ENCODE measurements around the gene PLGRKT. TPM values are rescaled to one million over a fixed set of nuclear protein-coding genes. Genes with fewer than 3 reads are reported as not detected.

The PLGRKT gene
- total RNA-seq, 1 experiment from 2014 or later, result 19.2 TPM

- TF ChIP-seq E2F4 (CRISPR knock-in tag; IDR thresholded peaks at IDR 0.05; ENCODE audit: borderline replicate concordance, low read depth), result no peak
- no peak for TF ChIP-seq FOXP4 (CRISPR knock-in tag; IDR thresholded peaks at IDR 0.05)
- TF ChIP-seq FOXJ3 (CRISPR knock-in tag; IDR thresholded peaks at IDR 0.05; ENCODE audit: borderline replicate concordance), result no peak
- no peak for TF ChIP-seq HMGA2 (CRISPR knock-in tag; IDR thresholded peaks at IDR 0.05)
Measured at GRCh38 chr9:5364294-5365024, 73.3 kb downstream of the PLGRKT start (continued).

GRCh38 chr9:5361326-5362010, 76.3 kb downstream of the PLGRKT start:
- no peak for ATAC-seq
- ChIA-PET CTCF (interaction anchor here (0.6 to 0.9 kb wide), 2 partner anchors 12 to 603 kb away, joined by 3 read pairs; no protein-coding TSS in a partner anchor), POLR2A (no interaction called here)
- 0 out of 2 replicates have a peak, but pooled peaks cover 9% of the 10 kb centered on the region for H3K4me1 Mint-ChIP-seq
- DNase-seq (ENCODE audit: low spot score), result no peak
- no peaks in the 10 kb centered on the region for H3K9me3 Mint-ChIP-seq
- H3K27me3 Mint-ChIP-seq (ENCODE audit: low read depth), result no peaks in the 10 kb centered on the region
- no peak for TF ChIP-seq HMGA2 (CRISPR knock-in tag; IDR thresholded peaks at IDR 0.05)
- no peak for TF ChIP-seq ATF6 (CRISPR knock-in tag; IDR thresholded peaks at IDR 0.05)
- TF ChIP-seq ZMAT4 (CRISPR knock-in tag; IDR thresholded peaks at IDR 0.05), result no peak
- TF ChIP-seq NFATC4 (CRISPR knock-in tag; IDR thresholded peaks at IDR 0.05), result no peak
- no peak overlapping the region for H3K4me3 Mint-ChIP-seq
- no peak overlapping the region for H3K27ac Mint-ChIP-seq
- H3K36me3 Mint-ChIP-seq, result no peaks in the 10 kb centered on the region

- H3K4me3 Mint-ChIP-seq, result no peak overlapping the region
- ChIA-PET CTCF (interaction anchor here (0.6 to 0.9 kb wide), 2 partner anchors 11 to 174 kb away, joined by 3 read pairs; no protein-coding TSS in a partner anchor), POLR2A (no interaction called here)
- ATAC-seq (no peak), DNase-seq (ENCODE audit: low spot score) (no peak)
- H3K9me3 Mint-ChIP-seq, result no peaks in the 10 kb centered on the region
- no peaks in the 10 kb centered on the region for H3K36me3 Mint-ChIP-seq
- no peak overlapping the region for H3K27ac Mint-ChIP-seq
- H3K4me1 Mint-ChIP-seq, result 0 out of 2 replicates have a peak, but pooled peaks cover 9% of the 10 kb centered on the region
- no peaks in the 10 kb centered on the region for H3K27me3 Mint-ChIP-seq (ENCODE audit: low read depth)
- TF ChIP-seq TEAD4 (CRISPR knock-in tag; IDR thresholded peaks at IDR 0.05) (no peak), JUN (CRISPR knock-in tag; IDR thresholded peaks at IDR 0.05) (no peak), STAT6 (CRISPR knock-in tag; conservative IDR thresholded peaks at IDR 0.05; ENCODE audit: low read depth) (no peak), ETV6 (CRISPR knock-in tag; IDR thresholded peaks at IDR 0.05) (no peak), GABPB1 (CRISPR knock-in tag; IDR thresholded peaks at IDR 0.05) (no peak), FOXK1 (CRISPR knock-in tag; IDR thresholded peaks at IDR 0.05) (no peak), ZNF671 (CRISPR knock-in tag; IDR thresholded peaks at IDR 0.05) (no peak), PRDM15 (CRISPR knock-in tag; IDR thresholded peaks at IDR 0.05) (no peak), CTCF (IDR thresholded peaks at IDR 0.05) (no peak)
Measured at GRCh38 chr9:5360341-5360740, 77.4 kb downstream of the PLGRKT start.
